NCI-H526 (cell line): ENCODE results near the gene STAT1.

Source experiments
- DNase-seq, 2 experiments: peaks; one replicate each; lab custom pipeline; 2025; lab: John Stamatoyannopoulos, UW

Gene STAT1

GRCh38 chr2:191013932-191014652 is at the start of gene STAT1:
STAT1 (minus strand) TSS chr2:191014171; CDS start chr2:191010003, 4,168 bp downstream.
- DNase-seq = peak; percentile 79 to 94

- no peak for DNase-seq
These were observed 49.6 kb upstream of the STAT1 start for GRCh38 chr2:191063584-191063983.

- no peak for DNase-seq
These were observed 47.5 kb upstream of the STAT1 start for GRCh38 chr2:191061381-191061980.

DNA sequence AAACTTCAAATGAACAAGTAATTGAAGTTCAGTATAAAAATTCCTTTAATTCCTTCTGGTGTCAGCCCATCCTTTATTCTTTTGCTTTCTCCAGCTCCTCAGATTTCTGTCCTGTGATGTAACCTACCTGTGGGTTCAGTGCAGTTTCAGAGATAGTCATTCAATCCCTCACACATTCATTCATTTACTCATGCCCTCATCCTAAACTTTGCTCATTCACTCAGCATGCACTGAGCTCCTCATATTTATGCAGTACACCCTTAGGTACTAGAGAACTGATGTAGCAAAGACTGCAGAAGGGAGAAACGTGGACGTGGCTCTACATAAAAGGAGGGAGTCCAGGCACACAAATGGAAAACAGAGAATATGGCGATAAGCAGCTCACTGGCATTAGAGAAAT is 45.3 kb upstream of the STAT1 start:
- no peak for DNase-seq

DNA sequence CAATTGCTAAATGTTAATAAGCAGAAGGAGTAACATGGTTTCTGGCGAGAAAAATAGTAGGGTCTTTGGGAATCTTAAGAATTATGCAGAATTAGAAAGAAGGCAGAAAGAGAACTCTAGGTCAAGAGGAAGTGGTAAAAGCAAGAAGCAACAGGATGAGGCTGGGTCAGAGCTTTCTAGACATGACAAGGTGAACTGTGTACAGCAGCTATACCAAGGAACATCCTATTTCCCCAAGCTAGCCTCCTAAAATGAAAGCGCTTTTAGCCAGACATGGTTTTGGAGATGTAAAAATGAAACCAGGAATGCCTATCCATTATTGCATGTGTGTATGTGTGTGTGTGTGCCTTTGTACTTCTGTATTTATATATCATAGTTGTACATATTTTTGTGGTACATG is 42.3 kb upstream of the STAT1 start:
- no peak for DNase-seq

GRCh38 chr2:191053256-191053655 is 39.3 kb upstream of the STAT1 start:
- no peak for DNase-seq

- DNase-seq = peak in 1 of 2 experiments; percentile 63
These were observed 38.1 kb upstream of the STAT1 start for GRCh38 chr2:191051825-191052778.

GRCh38 chr2:191051177-191051576 is 37.2 kb upstream of the STAT1 start:
- DNase-seq = no peak

GRCh38 chr2:191050640-191050987 is 36.6 kb upstream of the STAT1 start:
- DNase-seq = no peak

DNA sequence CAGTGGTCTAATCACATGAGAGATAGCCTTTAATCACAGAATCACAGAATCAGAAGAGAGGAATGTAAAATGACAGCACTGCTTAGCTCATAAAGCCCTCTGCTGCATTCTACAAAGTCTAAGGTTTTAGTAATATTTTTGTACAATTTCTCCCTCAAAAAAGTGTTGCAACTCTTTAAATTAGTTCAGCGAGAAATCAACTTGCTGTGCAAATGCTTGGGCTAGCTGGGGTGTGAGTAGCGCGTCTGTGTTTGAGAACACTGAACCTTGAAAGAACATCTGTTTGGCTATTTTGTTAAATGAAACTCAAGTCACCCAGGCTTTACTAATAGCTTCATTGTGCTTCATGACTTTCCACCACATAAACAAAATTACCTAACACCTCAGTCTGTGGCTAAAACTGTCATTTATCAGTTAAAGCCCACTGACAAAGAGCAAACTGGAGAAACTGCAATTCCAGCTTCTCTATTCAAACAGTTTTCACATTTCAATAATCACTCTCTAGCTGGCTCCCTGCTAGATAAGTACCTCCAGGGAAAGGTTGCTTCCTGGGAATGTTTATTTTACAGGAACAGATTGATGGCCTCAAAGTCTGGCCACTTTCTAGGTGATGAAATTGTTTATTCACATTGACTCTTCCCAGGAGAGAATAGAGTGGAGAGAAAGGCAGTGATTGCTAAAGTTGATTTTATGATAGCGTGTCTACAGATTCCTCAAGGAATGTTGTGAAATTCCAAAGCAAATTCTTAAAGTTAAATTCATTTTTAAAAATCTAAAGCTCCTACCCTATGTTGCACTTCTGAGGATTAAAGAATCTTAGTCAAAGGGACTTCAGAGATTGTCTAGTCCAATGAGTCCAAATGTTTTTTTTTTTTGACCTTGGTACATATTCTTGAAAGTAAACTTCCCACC is 36.0 kb upstream of the STAT1 start:
- peak in 1 of 2 experiments; percentile 3 for DNase-seq

- DNase-seq = no peak
These were observed 34.1 kb upstream of the STAT1 start for GRCh38 chr2:191048073-191048472.

GRCh38 chr2:191045141-191045540 is 31.2 kb upstream of the STAT1 start:
- DNase-seq = no peak

DNA sequence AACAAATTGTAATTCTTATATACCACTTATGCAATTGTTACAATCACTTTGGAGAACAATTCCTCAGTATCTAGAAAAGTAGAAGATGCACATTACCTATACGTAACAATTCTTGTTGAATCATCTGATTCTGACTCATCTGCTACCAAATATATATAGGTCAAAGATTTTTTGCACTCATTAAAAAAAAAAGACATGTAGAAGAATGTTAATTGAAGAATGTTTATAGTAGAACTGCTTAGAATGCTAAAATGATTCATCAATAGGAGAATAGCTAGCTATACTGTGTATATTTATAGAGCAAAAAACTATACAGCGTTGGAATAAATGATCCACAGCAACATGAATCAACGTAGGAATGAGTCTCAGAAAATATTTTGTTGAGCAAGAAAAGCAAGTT is 29.5 kb upstream of the STAT1 start:
- no peak for DNase-seq

- DNase-seq = no peak
These were observed 27.6 kb upstream of the STAT1 start for GRCh38 chr2:191041418-191042161.

DNA sequence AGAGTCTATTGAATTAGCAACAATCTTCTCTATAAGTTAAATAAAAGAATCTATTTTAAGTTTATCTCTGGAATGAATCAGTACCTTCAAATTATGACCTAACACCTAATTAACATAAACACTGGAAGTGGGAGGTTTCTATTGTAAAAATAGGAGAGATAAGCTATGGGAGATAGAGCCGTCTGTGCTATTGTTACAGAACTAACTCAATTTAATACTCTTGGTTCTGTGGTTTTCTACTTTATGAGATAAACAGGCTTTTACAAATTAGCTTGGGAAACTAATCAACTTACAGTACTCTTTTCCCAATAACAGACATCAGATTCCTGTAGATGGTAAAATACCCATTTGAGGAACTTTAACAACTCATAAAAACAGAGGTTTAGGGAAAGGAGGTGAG is 25.6 kb upstream of the STAT1 start:
- no peak for DNase-seq

DNA sequence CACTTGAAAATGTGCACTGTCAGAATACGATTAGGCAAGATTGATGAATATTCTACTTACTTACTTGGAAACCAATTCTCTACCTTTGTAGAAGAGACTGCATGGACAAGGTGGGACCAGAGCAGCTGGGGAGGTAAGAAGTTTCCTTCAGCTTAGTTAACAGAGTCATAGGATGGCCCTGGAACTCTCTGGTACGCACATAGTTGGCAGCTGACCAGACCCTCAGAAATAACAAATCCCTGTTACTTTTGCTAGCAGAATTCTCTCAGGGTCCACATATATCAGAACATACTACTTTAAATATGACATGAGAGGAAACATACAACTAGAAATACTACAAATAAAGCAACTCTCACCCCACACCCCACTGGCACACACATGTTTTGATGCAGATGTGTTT is 24.8 kb upstream of the STAT1 start:
- DNase-seq = no peak

DNA sequence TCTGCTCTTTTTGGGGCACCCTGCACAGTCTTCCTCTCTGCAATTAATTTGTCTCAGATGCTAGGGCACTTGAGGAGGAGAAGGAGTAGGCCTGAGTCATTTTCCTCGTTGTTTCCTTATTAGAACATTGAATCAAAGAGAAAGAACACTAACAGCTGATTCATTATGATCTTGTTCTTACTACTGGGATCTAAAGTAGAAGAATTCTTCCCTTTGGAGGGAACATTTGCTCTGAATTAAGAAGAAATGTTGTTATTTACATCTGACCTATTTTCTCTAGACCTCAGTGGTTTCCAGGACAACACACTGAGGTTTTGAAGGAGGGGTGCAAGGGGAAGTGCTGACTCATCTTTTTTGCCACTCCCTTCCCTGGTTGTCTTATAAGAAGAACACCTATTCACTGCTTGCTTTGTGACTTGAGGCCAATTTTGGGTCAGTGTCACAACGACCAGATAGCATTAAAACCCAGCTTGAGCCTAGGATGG is 24.3 kb upstream of the STAT1 start:
- no peak for DNase-seq

DNA sequence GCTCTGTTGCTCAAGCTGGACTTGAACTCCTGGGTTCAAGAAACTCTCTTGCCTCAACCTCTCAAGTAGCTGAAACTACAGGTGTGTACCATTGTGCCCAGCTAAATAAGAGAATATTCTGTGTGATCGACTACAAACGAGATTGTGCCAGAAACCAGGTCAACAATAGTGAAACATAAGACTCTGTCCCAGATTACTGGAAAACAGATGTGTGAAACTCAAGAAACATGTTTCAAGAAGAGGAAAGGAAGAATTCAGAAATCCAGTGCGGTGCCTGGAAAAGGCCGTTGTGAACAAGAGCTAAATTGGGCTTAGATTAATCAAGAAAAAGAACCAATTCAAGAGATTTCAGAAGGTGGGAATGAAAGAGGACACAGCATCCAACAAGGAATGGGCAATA is 23.4 kb upstream of the STAT1 start:
- DNase-seq = no peak

DNA sequence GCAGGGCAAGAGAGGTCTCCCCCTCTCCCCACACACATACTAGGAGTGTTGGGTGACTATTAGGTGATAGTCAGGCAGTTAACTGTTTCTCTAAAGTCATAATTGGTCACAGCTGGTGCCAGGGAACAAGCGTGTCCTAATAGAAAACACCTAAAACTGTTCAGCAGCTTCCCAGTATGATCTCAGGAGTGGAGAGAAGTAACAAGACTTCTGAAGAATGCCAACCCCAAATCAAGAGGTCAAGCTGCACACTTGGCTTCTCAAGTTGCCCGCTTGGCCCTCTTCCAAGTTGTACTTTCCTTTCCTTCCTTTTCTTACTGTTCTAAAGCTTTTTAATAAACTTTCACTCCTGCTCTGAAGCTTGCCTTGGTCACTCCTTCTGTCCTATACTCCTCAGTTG is 22.4 kb upstream of the STAT1 start:
- no peak for DNase-seq

DNA sequence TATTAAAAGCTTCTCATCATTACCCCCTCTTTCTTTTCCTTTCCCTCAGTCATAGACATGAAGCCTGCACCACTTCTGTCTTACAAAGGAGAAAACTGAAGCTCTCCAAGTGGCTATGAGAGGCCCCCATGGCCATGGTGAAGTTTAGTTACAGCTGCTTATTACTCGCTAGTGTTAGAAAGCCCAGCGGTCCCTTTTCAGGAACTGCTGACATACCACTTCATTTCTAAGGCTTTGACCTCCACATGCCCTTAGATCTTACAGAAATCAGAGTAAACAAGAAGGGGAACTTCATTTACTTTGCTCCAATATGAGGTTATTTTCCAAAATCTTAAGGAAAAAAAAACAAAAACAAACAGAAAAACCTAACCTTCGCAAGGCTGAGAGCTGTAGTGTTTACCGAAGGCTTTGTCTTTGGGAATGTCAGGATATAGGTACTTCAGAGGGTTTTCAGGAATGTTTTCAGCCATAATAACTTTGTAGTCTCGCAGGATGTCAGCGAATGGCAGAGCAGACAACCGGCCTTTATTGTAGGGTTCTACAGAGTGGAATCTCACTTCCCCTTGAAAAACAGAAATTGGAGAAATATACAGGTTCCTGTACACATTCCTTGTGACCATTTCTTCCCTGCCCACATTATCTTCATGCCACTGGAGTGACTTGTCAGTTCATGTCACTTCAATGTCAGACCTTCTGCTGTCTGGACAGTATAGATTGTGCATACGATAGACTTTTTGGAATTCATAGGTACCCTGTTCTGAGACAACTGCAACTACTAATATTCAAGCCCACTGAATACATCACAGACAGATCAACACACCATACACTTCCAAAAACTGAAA is 18.8 kb upstream of the STAT1 start:
- DNase-seq = no peak
